NCI-H146 treated with DMSO at 0.1 percent for 48 hours (cell line): ENCODE measurements around the gene HEMK1.

ENCODE experiments used
- DNase-seq: peaks from one replicate; lab custom pipeline; 2025; ENCODE audit not compliant: unreplicated experiment; lab: John Stamatoyannopoulos, UW

Gene HEMK1

DNA sequence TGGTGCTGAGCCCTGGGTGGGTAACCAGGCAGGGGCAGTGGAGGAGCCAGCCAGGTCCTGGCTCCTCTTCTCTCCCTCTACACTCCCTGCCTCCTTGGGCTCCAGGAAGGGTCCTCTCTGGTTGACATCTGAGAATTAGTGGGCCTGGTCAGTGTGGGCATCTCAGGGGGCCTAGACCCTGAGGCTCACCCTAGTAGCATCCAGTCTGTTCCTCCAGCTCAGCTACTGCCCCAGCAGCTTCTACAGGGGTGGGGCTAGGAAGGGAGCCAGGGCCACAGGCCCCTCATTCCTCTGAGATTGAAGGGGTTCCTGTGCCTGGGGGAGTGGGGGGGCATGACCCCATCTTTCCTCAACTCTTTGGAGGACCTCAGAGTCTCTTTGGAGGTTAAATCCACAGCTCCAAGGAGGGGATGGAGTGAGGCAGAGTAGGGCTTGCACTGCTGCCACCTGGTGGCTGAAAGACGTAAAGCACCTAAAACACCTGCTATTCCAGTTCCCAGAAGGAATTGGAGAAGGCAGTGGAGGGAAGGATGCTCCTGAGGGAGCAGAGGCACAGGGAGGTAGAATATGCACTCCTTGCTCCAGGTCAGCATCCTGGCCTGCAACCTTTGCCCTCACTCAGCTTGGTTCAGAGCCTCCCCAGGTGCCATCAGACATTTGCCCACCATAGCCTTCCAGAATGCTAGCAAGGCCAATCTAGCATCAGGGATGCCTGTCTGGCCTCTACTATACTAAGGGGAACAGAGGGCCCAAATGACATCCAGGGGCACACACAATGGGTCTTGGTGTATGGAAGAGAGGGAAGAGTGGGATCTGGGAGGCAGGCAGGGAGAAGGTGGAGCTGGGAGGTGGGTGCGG, 26.9 kb upstream of the HEMK1 start:
- peak; percentile 15 for DNase-seq

- DNase-seq: no peak
Measured at GRCh38 chr3:50545781-50546180, 23.5 kb upstream of the HEMK1 start.

DNA sequence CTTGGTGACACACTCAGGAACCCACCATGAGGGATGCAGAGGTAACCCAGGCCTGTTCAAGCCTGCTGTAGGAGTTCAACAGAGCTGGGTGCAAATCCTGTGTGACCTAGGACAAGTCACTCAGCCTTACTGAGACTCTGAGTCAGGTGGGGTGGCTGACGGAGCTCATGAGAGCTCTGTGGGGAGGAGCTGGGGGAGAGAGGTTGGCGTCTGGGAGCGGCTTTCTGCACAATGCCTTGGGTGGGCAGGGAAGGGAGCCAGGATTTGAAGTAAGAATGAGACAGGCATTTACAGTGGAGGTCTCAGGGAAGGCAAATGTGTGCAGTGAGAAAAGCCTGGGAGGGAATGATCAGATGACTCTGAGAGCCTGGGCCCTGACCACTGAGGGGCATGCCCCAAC, 20.1 kb upstream of the HEMK1 start:
- no peak for DNase-seq

DNA sequence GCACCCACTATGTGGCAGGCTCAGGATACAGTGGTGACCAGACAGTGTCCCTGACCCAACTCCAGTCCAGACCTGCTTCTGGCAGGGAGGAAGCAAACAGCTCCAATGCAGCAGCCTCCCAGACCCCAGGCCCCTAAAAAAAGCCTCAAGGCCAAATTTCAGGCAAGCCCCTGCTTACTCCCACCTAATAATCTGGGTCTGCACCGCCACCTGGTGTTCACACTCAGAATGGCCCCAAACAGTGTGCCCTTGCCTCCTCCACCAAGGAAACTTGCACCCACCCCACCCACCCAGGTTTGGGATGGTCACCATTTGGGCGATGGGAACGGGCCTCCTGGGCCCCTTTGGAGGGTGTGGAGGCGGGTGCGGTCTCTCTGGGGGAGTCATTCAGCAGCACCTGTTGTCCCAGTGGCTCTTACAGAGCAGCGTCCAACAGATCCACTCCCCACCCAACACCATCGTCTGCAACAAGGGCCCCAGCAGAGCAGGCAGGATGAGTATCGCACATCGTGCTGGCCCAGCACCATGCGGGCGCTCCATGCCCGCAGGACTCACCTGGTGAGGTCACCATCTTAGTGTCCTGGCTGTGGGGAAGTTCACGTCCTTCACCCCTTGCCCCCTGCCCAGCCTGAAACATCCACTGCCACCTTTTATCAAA, 19.1 kb upstream of the HEMK1 start:
- DNase-seq: peak; percentile 13

- DNase-seq: no peak
Measured at GRCh38 chr3:50551054-50551659, 18.2 kb upstream of the HEMK1 start.

GRCh38 chr3:50551681-50552435, 17.5 kb upstream of the HEMK1 start:
- DNase-seq: no peak

GRCh38 chr3:50552598-50552997, 16.7 kb upstream of the HEMK1 start:
- DNase-seq: no peak

- no peak for DNase-seq
Measured at GRCh38 chr3:50554553-50554952, 14.8 kb upstream of the HEMK1 start.

DNA sequence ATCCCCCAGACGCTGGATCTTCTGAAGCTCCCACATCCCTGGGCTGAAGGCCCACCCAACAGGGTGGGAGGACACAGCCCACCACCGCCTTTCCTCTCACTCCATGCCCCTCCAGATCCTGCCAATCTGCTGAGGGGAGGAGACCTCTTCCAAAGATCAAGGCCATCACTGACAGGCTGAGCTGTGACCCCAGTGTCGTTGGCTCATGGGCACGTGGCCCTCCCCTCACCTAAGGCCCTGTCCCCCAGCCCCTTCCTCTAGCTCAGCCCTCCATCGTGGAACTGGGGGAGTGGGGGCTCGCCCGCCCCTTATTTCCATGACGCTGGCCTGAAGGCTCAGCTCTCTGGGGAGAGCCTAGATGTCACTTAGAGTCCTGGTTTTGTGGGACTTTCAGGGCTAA, 12.2 kb upstream of the HEMK1 start:
- no peak for DNase-seq

GRCh38 chr3:50557915-50558314, 11.4 kb upstream of the HEMK1 start:
- no peak for DNase-seq

- DNase-seq: no peak
Measured at GRCh38 chr3:50559702-50560101, 9.6 kb upstream of the HEMK1 start.

- DNase-seq: no peak
Measured at GRCh38 chr3:50562861-50563260, 6.5 kb upstream of the HEMK1 start.

- DNase-seq: no peak
Measured at GRCh38 chr3:50563867-50564266, 5.5 kb upstream of the HEMK1 start.

DNA sequence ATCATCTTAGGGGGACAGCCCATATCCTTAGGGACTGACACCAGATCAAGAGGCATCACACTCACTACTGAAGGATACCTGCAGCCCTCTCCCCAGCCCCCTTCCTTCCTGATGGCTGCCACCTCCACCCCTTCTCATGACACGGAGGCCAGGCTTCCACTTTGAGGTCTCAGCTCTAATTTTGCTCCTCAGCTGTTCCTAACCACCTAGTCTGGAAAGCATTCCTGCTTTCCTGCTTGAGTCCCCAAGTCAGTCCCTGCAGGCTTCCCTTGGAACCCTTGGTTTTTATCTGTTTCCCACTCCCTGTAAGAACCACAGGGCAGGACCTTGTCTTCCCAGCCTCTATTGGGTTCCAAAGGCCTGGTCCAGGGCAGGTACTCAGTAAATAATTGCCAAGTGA, 5.0 kb upstream of the HEMK1 start:
- DNase-seq: no peak

DNA sequence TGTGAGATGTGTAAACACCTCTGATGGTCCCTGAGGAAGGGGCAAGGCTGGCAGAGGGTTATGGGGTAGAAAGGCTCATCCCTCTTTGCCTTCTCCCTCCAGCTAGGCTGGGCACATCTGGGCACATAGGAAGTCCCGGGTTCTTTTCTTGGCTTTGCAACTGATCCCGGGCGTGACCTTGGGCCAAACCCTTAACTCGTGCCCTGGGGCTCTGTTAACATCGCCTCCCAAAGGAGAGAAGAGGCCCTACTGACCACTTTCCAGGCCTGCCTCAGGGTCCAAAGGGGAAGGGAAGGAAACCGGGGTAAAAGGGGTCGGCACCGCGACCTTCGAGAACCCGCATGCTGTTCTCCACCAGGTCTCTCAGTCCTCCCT, 2.3 kb upstream of the HEMK1 start:
- no peak for DNase-seq

- peak; percentile 25 for DNase-seq
Measured at GRCh38 chr3:50567386-50568167, 1.7 kb upstream of the HEMK1 start, which contains the start of gene C3orf18. TSS of gene C3orf18 (minus strand) at chr3:50567747. CDS start at chr3:50565699, 2,048 bp downstream.

- DNase-seq: no peak
Measured at GRCh38 chr3:50570508-50571279, 1.4 kb downstream of the HEMK1 start.

- no peak for DNase-seq
Measured at GRCh38 chr3:50571486-50571885, 2.2 kb downstream of the HEMK1 start.

DNA sequence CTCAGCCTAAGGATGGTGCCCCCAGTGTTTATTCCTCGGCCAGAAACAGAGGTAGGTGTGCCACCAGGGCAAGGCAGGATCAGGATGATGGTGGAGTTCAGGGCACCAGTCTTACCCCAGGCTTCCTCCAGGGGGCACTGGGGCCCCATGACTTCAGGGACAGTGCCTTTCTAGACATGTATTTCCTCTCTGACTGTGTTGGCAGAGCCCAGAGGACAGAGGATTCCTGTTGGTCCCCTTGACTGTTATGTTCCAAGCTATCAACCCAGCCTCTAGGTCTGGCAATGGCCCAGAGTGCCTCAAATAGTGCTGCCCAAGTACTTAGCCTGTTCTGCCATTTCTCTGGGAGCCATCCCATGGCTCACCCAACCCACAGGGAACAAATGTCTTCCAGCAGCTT, 2.8 kb downstream of the HEMK1 start:
- DNase-seq: no peak
